Measurements from ENCODE around the gene CCDC50.

DNA sequence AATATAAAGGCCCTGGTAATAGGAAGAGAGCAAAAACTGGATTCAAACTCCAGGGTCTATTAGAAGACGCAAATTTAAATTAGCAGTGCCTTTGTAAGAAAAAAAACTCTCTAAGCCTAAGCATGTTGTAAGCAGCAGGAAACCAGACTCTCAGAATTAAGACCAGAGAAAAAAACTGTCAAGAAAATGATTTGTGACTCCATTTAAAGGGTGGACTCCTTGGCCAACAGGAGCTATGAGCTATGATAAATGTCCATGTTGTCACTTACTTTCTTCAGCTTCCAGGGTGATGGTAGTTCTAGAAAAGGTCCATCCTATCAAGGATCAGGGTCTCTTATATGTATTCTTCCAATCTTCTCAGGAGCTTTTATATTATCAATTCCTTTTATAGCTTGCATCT, 34.9 kb upstream of the CCDC50 start:
- TF ChIP-seq, protein P1, sequence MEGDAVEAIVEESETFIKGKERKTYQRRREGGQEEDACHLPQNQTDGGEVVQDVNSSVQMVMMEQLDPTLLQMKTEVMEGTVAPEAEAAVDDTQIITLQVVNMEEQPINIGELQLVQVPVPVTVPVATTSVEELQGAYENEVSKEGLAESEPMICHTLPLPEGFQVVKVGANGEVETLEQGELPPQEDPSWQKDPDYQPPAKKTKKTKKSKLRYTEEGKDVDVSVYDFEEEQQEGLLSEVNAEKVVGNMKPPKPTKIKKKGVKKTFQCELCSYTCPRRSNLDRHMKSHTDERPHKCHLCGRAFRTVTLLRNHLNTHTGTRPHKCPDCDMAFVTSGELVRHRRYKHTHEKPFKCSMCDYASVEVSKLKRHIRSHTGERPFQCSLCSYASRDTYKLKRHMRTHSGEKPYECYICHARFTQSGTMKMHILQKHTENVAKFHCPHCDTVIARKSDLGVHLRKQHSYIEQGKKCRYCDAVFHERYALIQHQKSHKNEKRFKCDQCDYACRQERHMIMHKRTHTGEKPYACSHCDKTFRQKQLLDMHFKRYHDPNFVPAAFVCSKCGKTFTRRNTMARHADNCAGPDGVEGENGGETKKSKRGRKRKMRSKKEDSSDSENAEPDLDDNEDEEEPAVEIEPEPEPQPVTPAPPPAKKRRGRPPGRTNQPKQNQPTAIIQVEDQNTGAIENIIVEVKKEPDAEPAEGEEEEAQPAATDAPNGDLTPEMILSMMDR (conservative IDR thresholded peaks at IDR 0.05): no peak
- no peak for TF ChIP-seq ZFX (IDR thresholded peaks at IDR 0.05)

All from C4-2B (cell line).